ENCODE results near the gene AP3M1. TPM values are rescaled to one million over a fixed set of nuclear protein-coding genes. Genes with fewer than 3 reads are reported as not detected.
"Not testable (repeated sequence)": the region's sequence is repeated elsewhere in the genome, so short reads cannot be mapped to it uniquely, and the experiment has no call there.

The AP3M1 gene
- total RNA-seq, 1 donor = 21.2 TPM

DNA sequence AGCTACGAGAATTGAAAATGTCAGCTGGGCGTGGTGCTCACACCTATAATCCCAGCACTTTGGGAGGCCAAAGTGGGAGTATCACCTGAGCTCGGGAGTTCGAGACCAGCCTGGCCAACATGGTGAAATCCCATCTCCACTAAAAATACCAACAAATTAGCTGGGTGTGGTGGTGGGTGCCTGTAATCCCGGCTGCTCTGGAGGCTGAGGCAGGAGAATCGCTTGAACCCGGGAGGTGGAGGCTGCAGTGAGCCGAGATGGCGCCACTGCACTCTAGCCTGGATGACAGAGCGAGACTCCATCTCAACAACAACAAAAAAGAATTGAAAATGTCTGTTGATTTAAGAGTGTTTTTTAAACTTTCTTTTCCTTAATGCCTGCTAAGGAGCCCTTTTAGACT, 3.6 kb downstream of the AP3M1 start:
- H3K9me3 ChIP-seq (ENCODE audit: low read depth, low read length); H3K27me3 ChIP-seq (ENCODE audit: insufficient read depth, low read length); H3K4me3 ChIP-seq (ENCODE audit: low read length): not testable (repeated sequence)
- H3K4me1 ChIP-seq (ENCODE audit: insufficient read depth, low read length) = peaks cover 25% of the 10 kb centered on the region

DNA sequence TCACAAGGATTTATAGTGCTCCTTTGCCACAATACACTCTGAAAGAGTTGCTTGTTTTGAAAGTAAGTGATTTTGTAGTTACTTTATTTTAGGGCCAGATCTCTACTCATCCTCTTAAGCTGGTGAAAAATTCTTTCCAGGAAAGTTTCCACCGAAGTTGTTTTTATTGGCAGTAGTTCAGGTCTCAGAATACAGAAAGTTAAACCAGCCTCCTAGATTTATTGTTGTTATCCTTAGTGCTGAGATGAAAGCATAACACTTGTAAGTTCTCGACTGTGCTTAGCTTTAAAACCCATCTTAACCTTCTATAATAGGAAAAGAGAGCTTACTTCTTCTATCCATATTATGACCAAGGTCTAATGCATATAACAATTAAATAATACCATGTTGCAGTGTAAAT, 5.5 kb downstream of the AP3M1 start:
- H3K27me3 ChIP-seq (ENCODE audit: insufficient read depth, low read length) = no peaks in the 10 kb centered on the region
- no peaks in the 10 kb centered on the region for H3K9me3 ChIP-seq (ENCODE audit: low read depth, low read length)
- H3K4me3 ChIP-seq (ENCODE audit: low read length) = no peak overlapping the region
- H3K4me1 ChIP-seq (ENCODE audit: insufficient read depth, low read length) = peaks cover 17% of the 10 kb centered on the region

GRCh38 chr10:74140553-74140952, 10.1 kb downstream of the AP3M1 start:
- no peaks in the 10 kb centered on the region for H3K27me3 ChIP-seq (ENCODE audit: insufficient read depth, low read length)
- H3K4me3 ChIP-seq (ENCODE audit: low read length) = no peak overlapping the region
- H3K9me3 ChIP-seq (ENCODE audit: low read depth, low read length) = no peaks in the 10 kb centered on the region
- peaks cover 4% of the 10 kb centered on the region for H3K4me1 ChIP-seq (ENCODE audit: insufficient read depth, low read length)

DNA sequence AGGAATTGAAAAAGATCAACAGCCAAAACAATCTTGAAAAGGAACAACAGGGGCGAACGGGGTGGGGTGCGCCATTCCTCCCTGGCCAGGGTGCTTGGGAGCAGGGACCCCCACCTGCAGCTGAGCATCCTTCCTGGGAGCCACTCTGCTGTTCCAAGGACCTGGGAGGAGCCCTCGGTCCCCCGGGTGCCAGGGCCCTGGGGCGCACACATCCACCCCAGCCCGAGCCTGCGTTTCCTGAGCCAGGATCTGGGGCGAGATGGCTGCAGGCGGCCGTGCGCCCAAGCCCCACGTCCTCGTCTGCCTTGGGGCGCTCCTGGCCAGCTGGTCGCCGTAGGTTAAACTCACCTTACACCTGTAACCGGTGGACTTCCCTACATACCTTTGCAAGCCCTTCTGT, 10.6 kb downstream of the AP3M1 start:
- no peaks in the 10 kb centered on the region for H3K9me3 ChIP-seq (ENCODE audit: low read depth, low read length)
- peaks cover 4% of the 10 kb centered on the region for H3K4me1 ChIP-seq (ENCODE audit: insufficient read depth, low read length)
- H3K27me3 ChIP-seq (ENCODE audit: insufficient read depth, low read length) = no peaks in the 10 kb centered on the region
- no peak overlapping the region for H3K4me3 ChIP-seq (ENCODE audit: low read length)

- H3K4me3 ChIP-seq (ENCODE audit: low read length); H3K9me3 ChIP-seq (ENCODE audit: low read depth, low read length); H3K27me3 ChIP-seq (ENCODE audit: insufficient read depth, low read length); H3K4me1 ChIP-seq (ENCODE audit: insufficient read depth, low read length): not testable (repeated sequence)
Observed at GRCh38 chr10:74138596-74138995, 12.0 kb downstream of the AP3M1 start.

DNA sequence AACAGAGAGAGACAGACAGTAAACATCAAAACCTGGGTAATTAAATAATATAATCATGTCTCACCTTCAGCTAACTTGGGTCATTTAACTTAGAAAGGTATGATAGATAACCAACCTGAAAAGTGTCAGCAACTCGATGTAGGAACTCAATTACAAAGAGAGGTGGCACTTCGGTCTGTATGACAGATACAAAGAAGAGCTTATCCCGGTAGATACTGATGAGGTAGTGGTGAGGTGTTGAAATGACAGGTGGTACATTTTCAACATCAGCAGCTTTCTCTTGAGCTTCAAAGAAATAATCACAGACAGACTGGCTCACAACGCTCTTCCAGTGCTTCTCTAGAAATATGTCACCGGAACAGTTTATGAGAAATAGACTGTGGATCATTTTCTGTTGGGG, 12.6 kb downstream of the AP3M1 start:
- Histone ChIP-seq H3K9me3 (ENCODE audit: low read depth, low read length) (no peaks in the 10 kb centered on the region), H3K4me3 (ENCODE audit: low read length) (no peak overlapping the region), H3K4me1 (ENCODE audit: insufficient read depth, low read length) (peaks cover 4% of the 10 kb centered on the region), H3K27me3 (ENCODE audit: insufficient read depth, low read length) (no peaks in the 10 kb centered on the region)

GRCh38 chr10:74135452-74135851, 15.2 kb downstream of the AP3M1 start:
- Histone ChIP-seq H3K27me3 (ENCODE audit: insufficient read depth, low read length) (no peaks in the 10 kb centered on the region), H3K4me3 (ENCODE audit: low read length) (no peak overlapping the region), H3K4me1 (ENCODE audit: insufficient read depth, low read length) (peaks cover 4% of the 10 kb centered on the region), H3K9me3 (ENCODE audit: low read depth, low read length) (no peaks in the 10 kb centered on the region)

DNA sequence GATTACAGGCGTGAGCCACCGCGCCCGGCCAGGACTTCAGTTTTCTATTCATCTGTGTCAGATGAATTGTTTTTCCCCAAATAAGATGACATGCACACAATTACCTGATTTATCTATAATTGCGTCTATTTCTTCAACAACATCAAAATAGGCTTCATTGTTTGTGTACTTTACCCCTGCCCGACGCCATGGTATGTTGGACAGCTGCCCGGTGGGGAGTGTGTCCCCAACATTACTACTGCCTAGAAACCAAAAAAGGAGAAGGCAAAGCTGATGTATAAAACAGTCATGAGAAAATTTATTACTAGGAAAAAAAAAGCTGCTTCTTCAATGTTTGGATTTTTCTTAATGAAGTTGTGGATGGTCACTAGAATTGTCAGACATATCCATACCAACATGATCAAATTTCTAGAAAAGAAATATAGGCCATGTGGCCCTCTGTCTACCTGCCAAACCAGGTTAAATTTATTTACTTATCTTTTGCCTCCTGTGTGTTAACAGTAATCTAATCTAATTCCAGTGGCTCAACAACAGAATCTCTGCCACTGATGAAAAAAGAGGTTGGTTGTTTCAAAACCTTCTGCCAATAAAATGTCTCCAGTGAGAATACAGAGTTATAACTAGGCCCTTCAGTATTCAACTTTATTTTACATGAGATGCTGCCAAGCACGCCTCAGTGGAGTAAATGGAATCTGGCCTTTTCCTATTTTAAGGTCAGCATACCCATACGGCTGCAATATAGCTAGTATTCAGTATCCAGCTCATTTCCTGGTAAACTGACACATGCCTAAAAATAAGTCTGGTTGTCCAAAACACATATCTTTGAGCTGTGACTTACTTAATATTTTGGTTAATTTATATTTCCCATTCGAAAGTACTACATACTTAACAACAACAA, 16.5 kb downstream of the AP3M1 start:
- Histone ChIP-seq H3K9me3 (ENCODE audit: low read depth, low read length) (no peaks in the 10 kb centered on the region), H3K4me3 (ENCODE audit: low read length) (no peak overlapping the region), H3K4me1 (ENCODE audit: insufficient read depth, low read length) (peaks cover 4% of the 10 kb centered on the region), H3K27me3 (ENCODE audit: insufficient read depth, low read length) (no peaks in the 10 kb centered on the region)

DNA sequence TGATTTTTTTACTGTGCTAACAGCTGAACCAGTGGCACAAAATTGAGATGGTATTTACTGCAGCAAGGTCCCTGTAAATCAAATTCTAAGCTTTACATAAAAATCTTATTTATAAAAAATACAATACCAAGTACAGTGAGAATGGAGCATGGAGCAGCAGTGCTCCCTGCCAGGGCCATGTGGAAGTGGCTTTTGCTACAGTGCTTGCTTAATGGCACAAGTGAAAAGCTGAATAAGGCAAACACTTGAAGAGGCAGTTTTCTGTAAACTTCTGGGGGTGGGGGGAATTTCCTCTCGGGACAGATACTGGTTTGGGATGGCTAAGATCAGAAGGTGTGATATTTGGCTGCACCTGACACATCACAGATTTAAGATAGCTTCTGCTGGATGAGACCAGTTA, 27.5 kb downstream of the AP3M1 start:
- no peaks in the 10 kb centered on the region for H3K4me1 ChIP-seq (ENCODE audit: insufficient read depth, low read length)
- no peaks in the 10 kb centered on the region for H3K9me3 ChIP-seq (ENCODE audit: low read depth, low read length)
- H3K4me3 ChIP-seq (ENCODE audit: low read length) = no peak overlapping the region
- H3K27me3 ChIP-seq (ENCODE audit: insufficient read depth, low read length) = no peaks in the 10 kb centered on the region

GRCh38 chr10:74122060-74122459, 28.6 kb downstream of the AP3M1 start:
- no peaks in the 10 kb centered on the region for H3K4me1 ChIP-seq (ENCODE audit: insufficient read depth, low read length)
- no peak overlapping the region for H3K4me3 ChIP-seq (ENCODE audit: low read length)
- H3K9me3 ChIP-seq (ENCODE audit: low read depth, low read length) = no peaks in the 10 kb centered on the region
- no peaks in the 10 kb centered on the region for H3K27me3 ChIP-seq (ENCODE audit: insufficient read depth, low read length)

DNA sequence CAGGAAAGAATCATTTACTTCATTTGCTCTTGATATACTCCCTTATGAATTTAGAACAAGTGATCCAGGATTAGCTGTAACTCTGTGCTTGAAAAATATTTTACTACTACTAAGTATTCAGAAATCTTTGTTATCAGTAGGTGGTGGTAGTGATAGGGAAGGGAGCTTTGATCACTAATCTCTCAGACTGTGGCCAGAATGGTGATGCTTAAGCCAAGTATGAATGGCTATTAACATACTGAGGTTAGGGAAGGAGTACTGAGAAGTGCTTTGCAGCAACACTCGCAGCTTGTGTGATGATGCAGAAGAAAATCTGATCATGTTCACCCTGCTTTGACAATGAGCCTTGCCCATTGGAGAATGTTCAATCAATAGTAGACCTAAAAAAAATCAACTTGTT, 29.3 kb downstream of the AP3M1 start:
- Histone ChIP-seq H3K27me3 (ENCODE audit: insufficient read depth, low read length) (no peaks in the 10 kb centered on the region), H3K4me1 (ENCODE audit: insufficient read depth, low read length) (no peaks in the 10 kb centered on the region), H3K4me3 (ENCODE audit: low read length) (no peak overlapping the region), H3K9me3 (ENCODE audit: low read depth, low read length) (no peaks in the 10 kb centered on the region)

- no peaks in the 10 kb centered on the region for H3K9me3 ChIP-seq (ENCODE audit: low read depth, low read length)
- no peak overlapping the region for H3K4me3 ChIP-seq (ENCODE audit: low read length)
- H3K4me1 ChIP-seq (ENCODE audit: insufficient read depth, low read length) = no peaks in the 10 kb centered on the region
- no peaks in the 10 kb centered on the region for H3K27me3 ChIP-seq (ENCODE audit: insufficient read depth, low read length)
Observed at GRCh38 chr10:74120911-74121310, 29.7 kb downstream of the AP3M1 start.

DNA sequence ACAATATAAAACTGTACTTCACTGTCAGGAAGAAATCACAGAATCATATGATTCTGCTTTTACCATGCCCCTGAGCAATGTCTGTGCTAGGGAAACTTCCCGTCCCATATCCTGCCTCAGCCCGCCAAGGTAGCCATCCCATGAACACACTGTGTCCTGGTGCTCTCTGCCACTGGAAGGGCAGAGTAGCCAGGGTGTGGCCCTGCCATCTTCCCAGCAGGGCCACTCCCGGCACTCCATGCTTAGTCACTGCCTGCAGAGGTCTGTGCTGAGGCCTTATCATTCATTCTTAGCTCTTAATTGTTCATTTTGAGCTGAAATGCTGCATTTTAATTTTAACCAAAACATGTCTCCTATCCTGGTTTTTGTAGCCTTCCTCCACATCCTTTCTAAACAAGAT, 31.8 kb downstream of the AP3M1 start:
- H3K4me1 ChIP-seq (ENCODE audit: insufficient read depth, low read length) = no peaks in the 10 kb centered on the region
- no peaks in the 10 kb centered on the region for H3K27me3 ChIP-seq (ENCODE audit: insufficient read depth, low read length)
- H3K4me3 ChIP-seq (ENCODE audit: low read length) = no peak overlapping the region
- no peaks in the 10 kb centered on the region for H3K9me3 ChIP-seq (ENCODE audit: low read depth, low read length)

- no peaks in the 10 kb centered on the region for H3K27me3 ChIP-seq (ENCODE audit: insufficient read depth, low read length)
- no peaks in the 10 kb centered on the region for H3K4me1 ChIP-seq (ENCODE audit: insufficient read depth, low read length)
- H3K9me3 ChIP-seq (ENCODE audit: low read depth, low read length) = no peaks in the 10 kb centered on the region
- H3K4me3 ChIP-seq (ENCODE audit: low read length) = no peak overlapping the region
Observed at GRCh38 chr10:74117738-74118137, 32.9 kb downstream of the AP3M1 start.

DNA sequence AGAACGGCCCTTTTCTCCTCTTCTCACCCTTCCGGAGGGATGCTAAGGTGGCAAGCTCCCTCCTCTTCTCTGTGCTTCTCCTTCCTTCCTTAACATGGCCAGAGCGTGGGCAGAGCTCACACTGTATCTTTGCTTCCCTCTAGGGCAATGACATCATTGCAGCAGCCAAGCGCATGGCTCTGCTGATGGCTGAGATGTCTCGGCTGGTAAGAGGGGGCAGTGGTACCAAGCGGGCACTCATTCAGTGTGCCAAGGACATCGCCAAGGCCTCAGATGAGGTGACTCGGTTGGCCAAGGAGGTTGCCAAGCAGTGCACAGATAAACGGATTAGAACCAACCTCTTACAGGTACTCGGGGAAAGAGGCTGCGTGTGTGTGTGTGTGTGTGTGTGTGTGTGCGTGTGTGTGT, 36.6 kb downstream of the AP3M1 start:
- Histone ChIP-seq H3K4me1 (ENCODE audit: insufficient read depth, low read length) (no peaks in the 10 kb centered on the region), H3K27me3 (ENCODE audit: insufficient read depth, low read length) (no peaks in the 10 kb centered on the region), H3K9me3 (ENCODE audit: low read depth, low read length) (no peaks in the 10 kb centered on the region), H3K4me3 (ENCODE audit: low read length) (no peak overlapping the region)

- no peaks in the 10 kb centered on the region for H3K9me3 ChIP-seq (ENCODE audit: low read depth, low read length)
- no peak overlapping the region for H3K4me3 ChIP-seq (ENCODE audit: low read length)
- H3K4me1 ChIP-seq (ENCODE audit: insufficient read depth, low read length) = no peaks in the 10 kb centered on the region
- no peaks in the 10 kb centered on the region for H3K27me3 ChIP-seq (ENCODE audit: insufficient read depth, low read length)
Observed at GRCh38 chr10:74113546-74113945, 37.1 kb downstream of the AP3M1 start.
